CD4-positive, alpha-beta T cell treated with Interleukin-6 at 100 ng/mL for 8 hours (primary cell): Measurements from ENCODE around the gene ZC3H18.

Source experiments
- DNase-seq: peaks from one replicate; pipeline ENCODE4 v3.0.0-alpha.2; 2020; ENCODE audit warnings: mixed read lengths, low spot score

Gene ZC3H18

DNA sequence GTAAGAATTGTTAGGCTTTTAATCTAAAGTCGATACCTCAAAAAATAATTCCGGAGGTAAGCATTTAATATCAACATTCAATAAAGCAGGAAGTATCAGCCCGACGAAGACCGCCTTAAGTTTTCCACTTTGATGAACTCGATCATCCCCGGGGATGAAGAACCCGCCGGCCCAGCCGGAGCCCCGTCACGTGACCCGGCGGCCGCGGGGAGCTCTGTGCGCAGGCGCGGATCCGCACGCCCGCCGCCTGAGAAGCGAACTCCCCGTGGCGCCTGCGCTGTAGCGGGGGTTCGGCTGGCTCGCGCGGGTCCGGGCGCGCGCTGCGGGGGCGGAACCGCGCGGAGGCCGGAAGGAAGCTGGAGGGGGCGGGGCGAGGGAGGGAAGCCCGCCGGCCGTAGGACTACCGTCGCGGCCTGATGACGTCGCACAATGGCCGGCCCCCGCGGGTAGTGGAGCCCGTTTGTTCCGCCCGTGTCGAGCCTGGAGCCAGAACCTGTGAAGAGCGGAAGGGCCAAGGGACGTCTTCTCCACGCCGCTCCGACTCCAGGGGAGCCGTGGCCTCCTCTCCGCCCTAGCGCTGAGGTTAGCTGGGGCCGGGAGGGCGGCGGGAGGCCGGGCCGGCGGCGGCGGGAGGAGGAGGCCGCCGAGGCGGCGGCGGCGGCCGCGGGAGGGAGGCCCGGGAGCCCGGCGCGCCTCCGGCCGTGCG, at the start of gene ZC3H18:
ZC3H18 (plus strand) TSS at position 419 of the 706 bp plus-strand sequence. CDS start 6,721 bp downstream, outside the sequence.
- peak; percentile 96 for DNase-seq

DNA sequence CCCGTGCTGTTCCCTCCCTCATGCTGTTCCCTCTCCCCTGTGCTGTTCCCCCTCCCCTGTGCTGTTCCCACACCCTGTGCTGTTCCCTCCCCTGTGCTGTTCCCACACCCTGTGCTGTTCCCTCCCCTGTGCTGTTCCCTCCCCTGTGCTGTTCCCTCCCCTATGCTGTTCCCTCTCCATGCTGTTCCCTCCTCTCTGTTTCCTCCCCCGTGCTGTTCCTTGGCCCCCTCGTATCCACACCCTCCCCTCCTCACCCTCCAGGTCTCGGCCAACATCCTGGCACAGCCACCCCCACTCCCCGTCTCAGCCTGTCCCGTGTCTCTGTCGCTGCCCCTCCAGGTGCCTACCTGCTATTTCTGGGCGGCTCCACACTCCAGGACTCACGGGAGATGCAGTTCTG, 48.5 kb upstream of the ZC3H18 start:
- no peak for DNase-seq

DNA sequence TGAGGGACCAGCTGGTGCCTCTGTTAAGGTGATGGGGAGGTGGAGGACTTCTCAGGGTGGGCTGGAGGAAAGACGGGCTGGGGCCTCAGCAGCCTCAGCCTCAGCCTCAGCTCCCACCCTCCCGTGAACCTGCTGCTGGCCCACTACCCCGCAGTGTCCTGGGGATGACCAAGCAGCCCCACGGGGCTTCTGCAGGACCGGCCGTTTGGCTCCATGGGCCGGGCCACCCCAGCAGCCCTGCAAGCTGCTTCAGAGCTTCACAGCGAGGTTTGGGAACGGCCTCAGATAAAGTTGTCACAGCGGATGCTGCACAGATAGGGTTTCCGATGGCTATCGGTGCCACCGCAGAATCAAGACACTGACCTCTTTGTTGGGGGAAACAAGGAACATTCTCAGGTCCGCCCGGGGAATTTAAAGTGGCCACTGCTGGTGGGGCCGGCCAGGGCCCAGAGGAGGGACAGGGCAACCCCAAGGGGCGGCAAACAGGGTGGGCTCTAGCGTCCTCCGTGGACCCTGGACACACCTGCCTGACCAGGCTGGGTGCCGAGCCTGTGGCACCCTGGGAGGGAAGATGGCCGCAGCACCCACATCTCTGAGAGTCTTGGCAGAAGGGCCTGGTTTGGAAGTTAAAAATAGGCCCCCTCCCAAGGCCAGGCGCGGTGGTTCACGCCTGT, 47.8 kb upstream of the ZC3H18 start:
- DNase-seq = no peak

DNA sequence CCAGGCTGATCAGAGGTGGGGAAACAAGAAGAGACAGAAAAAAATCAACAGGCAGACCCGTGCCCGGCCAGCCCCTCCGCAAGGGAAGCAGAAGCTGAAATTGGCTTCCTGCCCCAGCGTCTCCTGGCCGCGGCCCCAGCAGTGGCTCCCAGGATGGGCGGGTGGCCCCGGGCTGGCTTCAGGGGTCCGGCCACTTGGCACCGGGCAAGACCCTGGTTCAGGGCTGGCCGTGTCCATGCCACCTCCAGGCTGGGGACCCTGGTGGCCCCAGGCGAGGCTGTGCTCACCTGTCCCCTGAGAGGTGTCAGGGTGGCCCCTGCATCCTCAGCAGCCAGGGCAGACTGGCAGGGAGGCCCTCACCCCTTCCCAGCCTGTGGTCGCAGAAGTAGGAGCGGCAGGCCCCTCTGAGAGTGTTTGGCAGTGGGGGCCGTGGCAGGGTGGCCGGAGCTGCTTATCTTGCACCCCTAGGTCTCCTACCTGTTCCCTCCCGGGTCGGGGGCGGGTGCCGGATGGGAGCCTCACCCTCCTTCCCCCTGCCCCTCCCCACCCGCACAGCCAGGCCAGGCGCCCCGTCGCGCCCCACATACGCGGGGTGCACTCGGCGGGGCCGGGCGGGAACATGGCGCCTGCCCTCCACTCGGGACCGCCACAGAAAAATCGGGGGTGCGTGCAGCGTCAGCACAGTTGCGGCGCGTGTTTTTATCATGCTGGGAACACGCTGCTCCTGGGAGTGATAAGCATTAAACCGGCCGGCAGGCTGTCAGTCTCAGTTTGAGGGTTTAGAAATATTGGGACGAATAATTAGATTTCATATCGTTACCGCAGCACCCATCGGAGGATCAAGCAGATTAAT, 46.7 kb upstream of the ZC3H18 start:
- no peak for DNase-seq

DNA sequence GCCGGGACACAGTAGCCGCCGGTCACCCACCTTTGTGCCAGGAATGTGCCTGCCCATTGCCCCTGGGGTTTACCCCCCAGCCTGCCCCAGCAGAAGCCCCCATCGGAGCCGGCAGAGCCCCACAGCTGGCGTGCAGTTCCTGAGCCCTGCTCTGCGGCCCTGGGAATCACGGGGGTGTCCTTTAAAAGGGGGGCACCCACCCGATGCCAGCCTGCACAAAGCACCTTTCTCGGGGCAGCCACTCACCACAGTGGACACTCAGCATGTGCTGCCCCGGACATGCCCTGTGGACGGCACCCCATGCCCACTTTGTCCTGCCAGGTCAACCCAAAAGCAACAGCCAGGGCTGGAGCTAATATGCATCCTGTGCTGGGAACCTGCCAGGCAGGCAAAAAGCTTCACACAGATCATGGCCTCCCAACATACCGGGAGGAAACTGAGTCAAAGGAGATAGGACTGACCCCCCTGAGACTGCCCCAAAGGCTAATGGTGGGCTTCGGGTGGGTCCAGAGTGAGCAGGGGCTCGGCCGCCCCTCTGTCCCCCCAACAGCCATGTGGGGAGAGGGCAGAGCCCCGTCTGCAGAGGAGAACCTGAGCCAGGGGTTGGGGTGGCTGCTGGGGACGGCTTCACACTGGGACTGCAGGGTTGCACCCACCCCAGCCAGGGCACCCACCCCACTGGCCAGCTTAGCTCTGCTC, 45.8 kb upstream of the ZC3H18 start:
- no peak for DNase-seq

DNA sequence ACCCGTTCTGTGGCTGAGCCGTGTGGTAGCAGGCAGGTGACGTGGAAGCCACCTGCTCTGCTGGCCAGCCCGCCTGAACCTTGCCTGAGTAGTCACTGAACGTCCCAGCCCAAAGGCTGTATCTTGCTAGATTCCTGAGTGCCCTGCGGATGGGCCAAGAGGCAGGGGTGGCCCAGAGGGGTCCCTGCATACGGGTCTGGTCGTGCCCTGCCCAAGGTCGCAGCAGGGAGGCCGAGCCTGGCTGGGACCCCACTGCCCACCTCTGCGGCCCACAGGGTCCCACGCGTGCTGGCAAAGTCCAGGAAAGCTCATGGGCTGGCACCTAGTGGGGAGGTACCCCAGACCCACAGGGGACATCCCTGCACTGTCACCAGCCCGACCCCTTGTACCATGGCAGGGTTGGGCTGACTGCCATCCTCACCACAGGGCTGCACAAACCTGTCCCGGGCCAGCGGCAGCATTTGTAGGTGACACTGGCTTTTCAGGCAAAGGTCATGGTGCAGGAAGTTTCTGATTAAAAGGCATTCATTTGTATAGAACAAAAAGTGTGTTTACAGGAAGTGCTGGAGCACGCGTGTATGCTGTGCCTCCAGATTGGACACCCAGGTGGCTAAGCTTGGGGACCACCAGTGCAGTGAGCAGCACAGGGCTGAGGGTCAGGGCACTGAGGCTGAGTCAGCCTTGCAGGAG, 45.1 kb upstream of the ZC3H18 start:
- no peak for DNase-seq

DNA sequence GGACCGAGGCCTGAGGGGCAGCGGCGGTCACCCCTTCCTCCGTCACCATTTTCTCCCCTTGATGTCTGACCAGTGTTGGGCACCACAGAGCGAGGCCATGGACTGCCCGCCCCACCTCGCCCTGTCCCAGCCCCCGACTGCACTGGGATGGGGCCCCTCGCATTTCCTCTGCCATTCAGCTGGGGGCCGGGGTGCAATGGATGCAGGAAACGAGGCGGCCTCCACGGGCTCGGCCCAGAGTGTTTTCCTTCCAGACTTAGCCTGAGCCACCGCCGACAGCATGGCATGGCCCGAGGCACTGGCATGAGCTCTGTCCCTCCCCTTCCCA, 44.6 kb upstream of the ZC3H18 start:
- DNase-seq = no peak

DNA sequence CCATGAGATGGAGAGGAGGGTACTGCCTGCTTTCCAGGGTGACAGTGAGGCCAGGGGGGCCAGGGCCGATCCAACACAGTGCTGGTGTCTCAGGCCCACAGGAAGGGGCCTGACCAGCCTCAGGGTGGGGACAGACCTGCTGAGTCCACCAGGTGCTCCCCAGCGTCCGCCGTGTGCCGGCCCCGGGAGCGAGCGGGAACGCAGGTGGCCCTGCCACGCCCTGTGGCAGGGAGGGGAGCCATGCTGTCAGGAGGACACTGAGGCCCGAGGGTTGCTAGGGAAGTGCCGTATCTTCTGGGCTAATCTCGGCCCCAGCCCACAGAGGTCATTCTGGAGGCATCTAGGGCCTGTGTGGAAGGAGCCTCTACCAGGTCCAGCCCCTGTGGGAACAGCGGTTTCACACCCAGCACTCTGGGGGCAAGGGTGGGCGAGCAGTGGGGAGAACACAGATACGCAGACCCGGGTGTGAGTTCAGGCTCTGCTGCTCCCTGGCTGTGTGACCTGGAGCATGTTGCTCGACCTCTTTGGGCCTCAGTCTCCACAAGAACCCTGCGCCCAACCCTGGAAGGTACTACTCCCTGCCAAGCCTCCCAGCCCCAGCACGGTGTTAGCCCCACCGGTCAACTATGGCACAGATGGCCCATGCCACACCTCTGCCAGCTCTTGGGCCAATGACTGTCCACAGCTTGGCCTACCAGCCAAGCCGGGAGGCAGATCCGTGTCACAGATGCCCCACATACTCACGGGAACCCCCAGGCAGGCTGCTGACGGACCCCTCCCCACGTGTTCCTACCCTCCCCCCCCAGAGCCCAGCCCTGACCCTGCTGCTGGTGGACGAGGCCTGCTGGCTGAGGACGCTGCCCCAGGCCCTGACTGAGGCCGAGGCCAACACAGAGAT, 43.9 kb upstream of the ZC3H18 start:
- no peak for DNase-seq

DNA sequence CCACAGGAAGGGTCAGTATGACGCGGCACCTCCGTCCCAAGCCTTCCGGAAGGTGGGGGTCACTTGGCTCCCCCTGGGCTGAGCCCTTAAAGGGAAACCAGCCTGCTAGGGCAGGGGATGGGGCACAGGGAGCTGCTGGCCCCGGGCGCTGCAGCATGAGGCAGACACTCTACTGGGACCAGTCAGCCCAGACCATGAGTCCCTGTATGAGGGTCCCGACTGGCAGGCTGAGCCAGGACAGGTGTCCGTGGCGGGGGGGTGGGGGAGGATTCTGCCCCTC, 43.4 kb upstream of the ZC3H18 start:
- no peak for DNase-seq

DNA sequence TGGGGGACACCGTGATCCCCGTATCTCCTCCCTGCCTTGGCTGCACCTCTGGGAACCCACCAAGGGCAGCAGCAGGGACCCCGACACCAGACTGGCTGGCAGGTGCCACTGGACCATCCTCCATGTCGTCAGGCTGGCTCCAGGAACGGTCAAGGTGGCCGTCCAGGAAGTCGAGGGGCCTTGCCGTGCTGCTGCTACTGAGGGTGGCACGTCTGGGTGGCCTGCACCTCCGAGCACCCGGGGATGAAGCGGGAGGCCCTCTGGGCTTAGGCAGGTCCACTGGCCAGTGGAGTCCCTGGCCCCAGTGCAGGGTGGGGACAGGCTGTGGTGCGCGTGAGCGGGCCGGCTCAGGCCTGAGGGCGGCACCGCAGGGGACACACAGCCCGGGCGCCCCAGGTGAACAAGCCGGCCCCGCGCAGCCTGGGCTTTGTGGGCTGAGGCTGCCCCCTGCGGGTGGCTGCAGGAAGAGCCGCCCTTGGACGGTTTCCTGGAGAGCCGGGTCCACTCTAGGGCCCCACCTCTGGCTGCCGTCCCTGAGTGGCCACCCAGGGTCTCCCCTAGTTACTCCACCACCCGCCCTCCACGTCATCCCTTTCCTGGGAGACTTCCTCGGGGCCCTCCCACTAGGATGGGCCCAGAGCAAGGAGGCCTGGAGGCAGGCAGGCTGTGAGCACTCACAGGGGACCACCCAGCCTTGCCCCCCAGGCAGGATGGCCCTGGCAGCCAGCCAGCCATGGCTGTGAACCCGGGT, 42.8 kb upstream of the ZC3H18 start:
- DNase-seq = peak; percentile 51

DNA sequence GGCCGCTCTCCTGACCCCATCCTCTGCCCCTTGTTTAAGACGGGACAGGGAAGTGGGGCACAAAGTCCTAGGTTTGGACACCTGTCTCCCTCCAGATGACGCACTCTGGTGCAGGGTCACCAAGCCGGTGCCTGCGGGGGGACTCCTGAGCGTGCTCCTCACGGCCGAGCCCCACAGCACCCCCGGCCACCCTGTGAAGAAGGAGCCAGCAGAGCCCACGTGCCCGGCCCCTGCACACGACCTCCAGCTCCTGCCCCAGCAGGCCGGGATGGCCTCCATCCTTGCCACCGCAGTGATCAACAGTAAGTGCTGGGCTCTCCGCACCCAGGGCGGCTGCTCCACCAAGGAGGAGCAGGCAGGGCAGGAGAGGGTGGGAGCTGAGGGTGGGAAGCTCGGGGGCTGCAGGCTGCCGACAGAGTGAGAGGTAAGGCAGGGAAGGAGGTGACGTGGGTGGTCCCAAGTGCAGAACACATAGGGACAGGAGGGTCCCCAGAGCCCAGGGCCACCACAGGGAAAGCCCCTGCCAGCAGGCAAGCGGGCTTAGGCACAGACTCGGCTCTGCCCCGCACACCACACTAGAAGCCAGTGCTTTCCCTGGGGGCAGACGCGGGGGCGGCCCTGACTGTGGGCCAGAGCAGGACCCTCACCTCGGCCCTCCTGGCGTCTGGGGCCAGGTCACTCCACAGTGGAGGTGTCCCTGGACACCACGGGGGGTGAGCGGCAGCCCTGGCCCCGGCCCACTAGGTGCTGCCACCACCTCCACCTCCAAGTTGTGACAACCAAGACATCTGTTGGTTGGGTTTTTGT, 42.1 kb upstream of the ZC3H18 start:
- no peak for DNase-seq

DNA sequence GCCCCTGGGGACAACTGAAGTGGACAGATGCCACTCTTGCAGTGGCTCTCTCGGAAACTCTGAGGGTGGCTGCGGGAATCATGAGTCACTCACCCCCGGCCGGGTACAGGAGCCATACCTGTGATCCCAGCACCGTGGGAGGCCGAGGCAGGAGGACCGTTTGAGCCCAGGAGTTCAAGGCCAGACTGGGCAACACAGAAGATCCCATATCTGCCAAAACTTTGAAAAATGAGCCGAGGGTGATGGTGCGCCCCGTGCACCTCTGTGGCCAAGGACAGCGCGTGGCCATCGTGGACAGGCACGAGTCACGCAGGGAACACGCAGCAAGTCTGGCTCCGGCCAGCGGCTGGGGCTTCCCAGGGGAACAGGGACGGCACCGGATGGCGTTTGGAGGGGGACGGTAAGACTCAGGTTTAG, 41.3 kb upstream of the ZC3H18 start:
- no peak for DNase-seq

DNA sequence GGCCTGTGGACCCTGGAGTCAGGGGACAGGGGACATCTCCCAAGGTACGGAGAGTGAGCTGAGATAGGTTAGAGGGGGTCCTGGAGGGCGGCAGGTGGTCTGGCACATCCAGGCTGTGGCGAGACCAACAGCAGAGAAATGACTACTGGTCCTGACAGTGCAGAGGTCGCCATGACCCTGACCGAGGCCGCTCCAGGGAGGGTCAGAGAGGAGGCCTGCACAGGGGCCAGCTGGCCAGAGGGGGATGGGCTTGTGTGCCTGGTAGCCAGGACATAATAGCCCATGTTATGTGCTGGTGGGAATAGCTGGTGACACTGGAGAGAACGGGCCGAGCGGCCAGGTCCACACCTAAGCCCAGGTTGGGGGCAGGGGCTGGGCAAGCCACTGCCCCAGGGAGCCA, 40.6 kb upstream of the ZC3H18 start:
- no peak for DNase-seq

DNA sequence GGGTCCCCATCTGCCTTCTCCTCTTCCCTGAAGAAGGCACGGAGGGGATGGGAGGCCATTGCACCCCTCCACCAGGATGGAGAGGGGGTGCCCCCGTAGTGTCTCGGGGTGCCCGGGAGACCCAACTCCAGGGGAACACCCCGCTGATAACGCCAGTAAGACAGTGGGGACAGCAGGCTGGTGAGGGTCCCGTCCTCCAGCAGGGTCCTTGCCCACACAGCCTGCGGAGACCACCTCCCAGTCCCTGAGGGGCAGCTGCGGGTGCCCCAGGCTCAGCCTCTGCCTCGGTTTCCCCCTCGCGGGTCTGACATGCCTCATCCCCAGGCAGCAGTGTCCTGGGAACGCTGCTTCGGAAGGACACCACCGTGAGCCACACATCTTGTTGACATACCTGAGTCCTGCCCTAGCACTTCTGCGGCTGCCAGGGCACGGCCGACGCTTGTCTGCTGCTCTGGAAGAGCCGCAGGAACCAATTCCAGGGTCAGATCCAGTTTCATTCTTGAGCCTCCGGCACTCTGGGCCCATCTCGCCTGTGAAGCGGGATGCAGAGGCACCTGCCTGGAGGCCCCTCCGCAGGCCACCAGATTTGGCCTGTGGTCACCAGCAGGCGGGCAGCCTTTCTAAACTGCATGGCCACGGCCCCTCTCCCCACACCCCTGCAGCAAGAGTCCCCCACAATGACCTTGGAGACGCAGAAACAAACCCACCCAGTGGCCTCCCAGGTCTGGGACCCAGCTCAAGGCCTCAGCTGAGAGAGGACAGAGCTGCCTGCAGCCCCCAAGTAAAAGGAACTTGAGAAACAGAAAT, 39.9 kb upstream of the ZC3H18 start:
- no peak for DNase-seq

DNA sequence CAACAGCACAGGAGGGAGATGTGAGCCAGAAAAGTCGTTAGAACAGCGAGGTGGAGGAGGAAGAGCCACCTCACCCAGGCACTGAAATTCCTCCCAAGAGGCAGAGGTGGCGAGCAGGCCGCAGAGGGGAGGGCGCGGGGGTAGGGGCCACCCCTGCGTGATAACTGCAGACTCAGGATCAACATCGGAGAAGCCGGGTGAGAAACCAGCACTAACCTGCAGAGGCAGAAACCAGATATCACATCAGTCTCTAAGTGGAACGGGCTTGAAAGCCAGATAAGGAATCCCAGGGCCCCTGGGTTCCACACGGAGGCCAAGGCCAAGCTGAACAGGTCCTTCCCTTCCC, 39.4 kb upstream of the ZC3H18 start:
- DNase-seq = no peak

DNA sequence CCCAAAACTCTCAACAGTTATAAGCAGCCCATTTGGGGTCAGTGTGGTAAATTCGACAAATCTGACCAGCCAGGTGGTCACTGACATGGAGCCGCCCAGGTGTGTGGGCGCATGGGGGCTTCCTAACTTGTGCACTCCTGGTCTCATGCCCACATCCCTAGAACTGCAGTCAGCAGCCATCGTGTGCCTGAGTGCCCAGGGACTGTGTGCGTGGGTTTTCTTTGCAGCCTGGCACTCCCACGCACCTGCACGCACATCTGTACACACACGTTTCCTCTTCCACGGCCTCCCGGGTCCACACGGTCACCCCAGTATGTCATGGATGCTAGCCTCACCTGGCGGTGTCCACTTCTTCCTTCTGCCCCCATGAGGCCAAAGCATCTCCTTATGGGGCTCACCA, 38.9 kb upstream of the ZC3H18 start:
- no peak for DNase-seq

DNA sequence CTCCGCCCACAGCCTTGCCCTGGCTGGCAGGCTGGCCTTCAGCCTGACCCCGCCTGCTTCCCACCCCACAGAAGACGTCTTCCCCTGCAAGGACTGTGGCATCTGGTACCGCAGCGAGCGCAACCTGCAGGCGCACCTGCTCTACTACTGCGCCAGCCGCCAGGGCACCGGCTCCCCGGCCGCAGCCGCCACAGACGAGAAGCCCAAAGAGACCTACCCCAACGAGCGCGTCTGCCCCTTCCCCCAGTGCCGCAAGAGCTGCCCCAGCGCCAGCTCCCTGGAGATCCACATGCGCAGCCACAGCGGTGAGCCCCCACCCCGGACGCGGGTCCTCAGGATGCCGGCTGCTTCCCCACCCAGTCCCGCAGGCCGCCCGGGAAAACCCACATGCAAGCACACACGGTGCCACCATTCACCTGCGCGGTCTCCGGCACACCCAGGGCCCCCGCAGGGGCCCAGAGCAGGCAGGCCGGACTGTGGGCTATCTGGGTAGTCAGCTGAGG, 38.2 kb upstream of the ZC3H18 start:
- no peak for DNase-seq

DNA sequence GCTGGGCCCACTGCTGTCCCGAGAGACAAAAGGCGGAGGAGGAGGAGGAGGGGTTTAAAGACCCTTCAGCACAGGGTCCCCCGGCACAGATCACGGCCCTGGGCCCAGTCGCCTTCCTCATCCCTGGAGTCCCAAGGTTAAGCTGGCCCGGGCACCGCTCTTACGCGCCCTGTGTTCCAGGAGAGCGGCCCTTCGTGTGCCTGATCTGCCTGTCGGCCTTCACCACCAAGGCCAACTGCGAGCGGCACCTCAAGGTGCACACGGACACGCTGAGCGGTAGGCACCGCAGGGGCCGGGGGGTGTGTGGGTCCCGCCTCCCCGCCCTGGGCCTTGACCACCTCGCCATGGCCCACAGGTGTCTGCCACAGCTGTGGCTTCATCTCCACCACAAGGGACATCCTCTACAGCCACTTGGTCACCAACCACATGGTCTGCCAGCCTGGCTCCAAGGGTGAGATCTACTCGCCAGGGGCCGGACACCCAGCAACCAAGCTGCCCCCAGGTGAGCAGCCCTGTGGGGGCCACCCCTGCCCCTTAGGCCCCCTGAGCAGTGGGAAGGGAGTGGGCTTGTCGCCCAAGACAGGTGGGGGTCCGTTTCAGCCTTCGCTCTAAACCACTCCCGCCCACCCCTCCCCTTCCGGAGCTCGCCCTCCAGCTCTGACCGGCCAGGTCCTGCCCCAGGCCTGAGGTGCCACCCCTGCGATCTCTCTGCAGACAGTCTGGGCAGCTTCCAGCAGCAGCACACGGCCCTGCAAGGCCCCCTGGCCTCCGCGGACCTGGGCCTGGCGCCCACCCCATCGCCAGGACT, 37.6 kb upstream of the ZC3H18 start:
- no peak for DNase-seq
